ENCODE data around the gene RRAD.
"Not testable (repeated sequence)": the region's sequence is repeated elsewhere in the genome, so short reads cannot be mapped to it uniquely, and the experiment has no call there.

The RRAD gene

DNA sequence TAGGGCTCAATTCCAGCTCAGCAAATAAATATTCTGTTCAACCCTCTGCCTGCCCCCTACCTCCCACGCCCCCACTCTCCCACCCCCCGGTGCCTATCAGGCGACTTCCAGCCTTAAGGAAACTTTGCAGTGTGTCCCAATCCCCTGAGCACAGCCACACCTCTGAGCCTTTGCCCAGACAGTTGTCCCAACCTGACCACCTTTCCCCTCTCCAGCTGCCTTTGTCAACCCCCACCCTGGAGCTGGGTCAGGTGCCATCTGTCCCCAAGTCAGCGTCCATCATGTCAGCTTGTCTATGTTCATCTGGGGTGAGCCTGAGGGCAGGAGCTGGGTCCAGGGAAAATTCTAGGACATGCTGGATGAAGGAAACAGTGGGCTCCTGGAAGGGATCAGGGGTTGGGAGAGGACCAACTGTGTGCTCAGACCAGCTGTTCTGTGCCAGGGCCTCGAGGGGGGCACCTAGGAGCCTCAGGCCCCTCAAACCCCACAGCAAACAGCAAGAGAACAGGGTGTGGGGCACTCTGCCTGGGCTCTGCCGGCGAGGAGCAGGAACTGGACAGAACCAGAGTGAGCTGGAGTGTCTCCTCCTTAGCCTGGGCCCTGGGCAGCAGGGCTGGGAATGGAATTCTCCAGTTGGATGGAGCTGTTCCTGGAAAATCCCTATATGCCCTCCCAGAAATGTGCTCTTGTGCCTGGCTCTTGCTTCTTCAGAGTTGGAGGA is 24.5 kb downstream of the RRAD start:
- no peak for DNase-seq (ENCODE audit: low read depth in 3 of 3, low spot score in 1 of 3)

GRCh38 chr16:66899945-66900710 is 25.2 kb downstream of the RRAD start:
- no peak for DNase-seq (ENCODE audit: low read depth in 3 of 3, low spot score in 1 of 3)

GRCh38 chr16:66899310-66899944 is 25.9 kb downstream of the RRAD start:
- no peak for DNase-seq (ENCODE audit: low read depth in 3 of 3, low spot score in 1 of 3)

DNA sequence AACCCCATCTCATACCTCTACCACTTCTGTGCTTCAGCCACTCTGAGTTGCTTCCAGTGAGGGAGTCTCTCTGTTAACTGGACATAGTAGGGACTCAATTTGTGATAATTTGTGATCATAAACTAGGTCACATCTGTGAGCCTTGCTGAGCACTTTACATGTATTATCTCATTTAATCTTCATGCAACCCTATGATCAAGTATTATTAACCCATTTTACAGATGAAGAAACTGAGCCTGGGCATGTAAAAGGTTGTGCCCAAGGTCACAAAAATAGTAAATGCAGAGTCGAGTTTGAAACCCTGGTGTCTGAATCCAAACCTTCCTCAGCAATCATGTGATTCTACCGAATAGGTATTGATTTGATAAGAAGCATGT is 26.4 kb downstream of the RRAD start:
- no peak for DNase-seq (ENCODE audit: low read depth in 3 of 3, low spot score in 1 of 3)

- no peak for DNase-seq (ENCODE audit: low read depth in 3 of 3, low spot score in 1 of 3)
These were observed 27.1 kb downstream of the RRAD start for GRCh38 chr16:66898207-66898606.

DNA sequence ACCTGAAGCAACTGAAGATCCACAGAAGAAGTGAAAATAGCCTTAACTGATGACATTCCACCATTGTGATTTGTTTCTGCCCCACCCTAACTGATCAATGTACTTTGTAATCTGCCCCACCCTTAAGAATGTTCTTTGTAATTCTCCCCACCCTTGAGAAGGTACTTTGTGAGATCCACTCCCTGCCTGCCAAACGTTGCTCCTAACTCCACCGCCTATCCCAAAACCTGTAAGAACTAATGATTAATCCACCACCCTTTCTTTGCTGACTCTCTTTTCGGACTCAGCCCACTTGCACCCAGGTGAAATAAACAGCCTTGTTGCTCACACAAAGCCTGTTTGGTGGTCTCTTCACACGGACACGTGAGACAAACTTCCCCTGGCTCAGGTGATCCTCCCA is 28.7 kb downstream of the RRAD start:
- DNase-seq (ENCODE audit: low read depth in 3 of 3, low spot score in 1 of 3) = not testable (repeated sequence)

DNA sequence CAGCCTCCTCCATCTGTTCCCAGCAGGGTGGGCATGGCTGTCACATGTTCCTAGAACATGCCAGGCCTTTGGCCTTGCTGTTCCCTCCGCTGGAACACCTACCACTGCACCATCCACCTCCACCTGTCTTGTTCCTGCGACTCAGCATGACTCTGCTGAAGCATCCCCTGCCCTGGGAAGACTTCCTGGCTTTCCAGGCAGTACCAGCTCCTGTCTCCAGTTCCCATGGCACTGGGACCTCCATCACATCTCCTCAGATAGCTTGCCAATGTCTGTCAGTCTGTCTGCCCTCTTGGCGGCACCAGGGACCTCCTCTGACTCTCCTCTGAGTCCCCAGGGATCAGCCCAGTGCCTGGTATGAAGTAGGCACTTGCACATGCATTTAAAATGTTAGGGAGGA is 29.3 kb downstream of the RRAD start:
- DNase-seq (ENCODE audit: low read depth in 3 of 3, low spot score in 1 of 3) = no peak

DNA sequence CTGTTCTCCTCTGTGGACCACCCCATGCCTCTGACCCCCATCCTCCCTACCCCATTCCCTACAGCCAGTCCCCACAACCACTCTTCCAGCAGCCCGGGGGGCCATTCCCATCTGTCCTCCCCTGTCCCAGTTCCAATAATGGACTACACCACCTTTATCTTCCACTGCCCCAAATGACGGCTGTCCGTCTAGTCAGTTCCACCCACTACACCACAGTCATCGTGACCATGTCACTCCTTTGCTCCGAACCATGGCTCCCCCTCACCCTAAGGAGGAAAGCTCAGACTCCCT is 29.7 kb downstream of the RRAD start:
- DNase-seq (ENCODE audit: low read depth in 3 of 3, low spot score in 1 of 3) = no peak

GRCh38 chr16:66894948-66895688 is 30.2 kb downstream of the RRAD start:
- peak in 2 of 3 donors; percentile 21 to 22 for DNase-seq (ENCODE audit: low read depth in 3 of 3, low spot score in 1 of 3)

DNA sequence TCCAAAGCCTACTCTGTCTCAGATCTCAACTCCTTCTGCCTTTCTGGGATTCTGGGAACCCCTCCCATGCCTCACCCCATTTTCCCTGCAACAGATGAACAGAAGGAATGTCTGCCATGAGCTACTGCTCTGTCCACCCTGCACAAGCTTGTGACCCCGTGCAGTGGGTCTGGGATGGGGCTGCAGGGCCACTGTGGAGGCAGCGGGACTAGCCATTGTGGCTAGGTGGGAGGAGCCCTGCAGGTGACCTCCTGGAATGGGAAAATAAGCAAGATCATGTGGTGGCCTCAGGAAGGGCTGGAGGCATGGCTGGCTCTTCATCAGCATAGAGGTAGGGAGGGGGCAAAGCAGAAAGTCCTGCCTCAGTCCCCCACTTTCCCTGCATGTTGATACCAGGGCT is 31.3 kb downstream of the RRAD start:
- no peak for DNase-seq (ENCODE audit: low read depth in 3 of 3, low spot score in 1 of 3)

DNA sequence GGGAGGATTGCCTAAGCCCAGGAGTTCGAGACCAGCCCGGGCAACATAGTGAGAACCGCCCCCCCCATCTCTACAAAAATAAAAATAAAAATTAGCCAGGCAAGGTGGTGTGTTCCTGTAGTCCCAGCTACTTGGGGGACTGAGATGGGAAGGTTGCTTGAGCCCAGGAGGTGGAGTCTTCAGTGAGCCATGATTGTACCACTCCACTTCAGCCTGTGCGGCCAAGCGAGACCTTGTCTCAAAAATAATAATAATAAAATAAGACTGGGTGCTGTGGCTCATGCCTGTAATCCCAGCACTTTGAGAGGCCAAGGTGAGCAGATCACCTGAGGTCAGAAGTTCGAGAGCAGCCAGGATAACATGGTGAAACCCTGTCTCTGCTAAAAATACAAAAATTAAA is 33.5 kb downstream of the RRAD start:
- no peak for DNase-seq (ENCODE audit: low read depth in 3 of 3, low spot score in 1 of 3)

- DNase-seq (ENCODE audit: low read depth in 3 of 3, low spot score in 1 of 3) = no peak
These were observed 34.0 kb downstream of the RRAD start for GRCh38 chr16:66891360-66891759.

DNA sequence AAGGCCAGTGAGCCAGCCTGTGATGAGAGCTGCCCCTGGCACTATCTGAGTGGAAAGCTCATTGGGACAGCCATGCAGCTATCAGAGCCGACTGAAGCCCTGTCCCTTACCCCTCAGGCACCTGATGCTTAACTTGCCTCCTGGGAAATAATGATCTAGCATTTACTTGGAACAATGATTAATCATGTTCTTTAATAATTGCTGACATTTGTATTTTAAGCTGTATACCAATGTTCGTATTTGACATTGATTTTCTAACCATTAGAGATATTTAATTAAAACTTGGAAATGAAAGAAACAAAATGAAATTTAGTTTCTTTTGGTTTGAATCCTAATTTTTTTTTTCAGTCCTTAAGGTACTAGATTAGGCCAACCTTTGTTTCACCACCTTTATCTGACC is 34.5 kb downstream of the RRAD start:
- no peak for DNase-seq (ENCODE audit: low read depth in 3 of 3, low spot score in 1 of 3)

DNA sequence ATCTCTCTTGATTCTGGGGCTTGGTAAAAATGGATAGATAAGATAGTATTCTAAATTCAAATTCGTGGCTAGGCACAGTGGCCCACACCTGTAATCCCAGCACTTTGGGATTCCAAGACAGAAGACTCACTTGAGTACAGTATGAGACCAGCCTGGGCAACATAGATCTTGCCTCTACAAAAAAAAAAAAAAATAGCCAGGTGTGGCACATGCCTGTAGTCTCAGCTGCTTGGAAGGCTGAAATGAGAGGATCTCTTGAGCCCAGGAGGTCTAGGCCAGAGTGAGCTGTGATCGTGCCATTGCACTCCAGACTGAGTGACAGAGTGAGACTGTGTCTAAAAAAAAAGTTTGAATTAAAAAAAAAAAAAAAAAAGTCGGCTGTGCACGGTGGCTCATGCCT is 35.7 kb downstream of the RRAD start:
- no peak for DNase-seq (ENCODE audit: low read depth in 3 of 3, low spot score in 1 of 3)

- no peak for DNase-seq (ENCODE audit: low read depth in 3 of 3, low spot score in 1 of 3)
These were observed 36.4 kb downstream of the RRAD start for GRCh38 chr16:66888647-66889615.

DNA sequence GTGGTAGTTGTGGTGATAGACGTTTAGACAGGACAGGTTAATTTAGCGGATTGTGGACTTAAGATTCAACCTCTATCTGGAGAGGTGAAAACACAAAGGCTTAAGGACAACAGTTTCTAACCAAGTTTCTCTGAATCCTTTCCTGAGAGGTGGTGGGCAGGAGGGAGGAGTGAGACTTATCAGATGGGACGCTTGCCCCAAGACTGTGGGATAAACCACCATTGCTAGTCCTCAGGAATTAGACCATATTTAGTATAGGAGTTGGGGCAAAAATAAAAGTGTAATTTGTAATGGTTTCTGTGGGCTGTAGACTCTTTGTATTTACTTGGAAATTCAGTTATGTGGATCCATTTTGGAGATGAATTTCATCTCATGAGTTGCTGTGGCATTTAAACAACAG is 38.4 kb downstream of the RRAD start:
- DNase-seq (ENCODE audit: low read depth in 3 of 3, low spot score in 1 of 3) = no peak

- DNase-seq (ENCODE audit: low read depth in 3 of 3, low spot score in 1 of 3) = no peak
These were observed 39.0 kb downstream of the RRAD start for GRCh38 chr16:66886321-66886720.

DNA sequence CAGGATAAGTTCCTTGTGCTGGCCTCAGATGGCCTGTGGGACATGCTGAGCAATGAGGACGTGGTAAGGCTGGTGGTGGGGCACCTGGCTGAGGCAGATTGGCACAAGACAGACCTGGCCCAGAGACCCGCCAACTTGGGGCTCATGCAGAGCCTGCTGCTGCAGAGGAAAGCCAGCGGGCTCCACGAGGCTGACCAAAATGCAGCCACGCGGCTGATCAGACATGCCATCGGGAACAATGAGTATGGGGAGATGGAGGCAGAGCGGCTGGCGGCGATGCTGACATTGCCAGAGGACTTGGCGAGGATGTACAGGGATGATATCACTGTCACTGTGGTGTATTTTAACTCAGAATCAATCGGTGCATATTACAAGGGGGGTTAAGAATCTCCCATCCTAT is 39.8 kb downstream of the RRAD start:
- DNase-seq (ENCODE audit: low read depth in 3 of 3, low spot score in 1 of 3) = no peak

- no peak for DNase-seq (ENCODE audit: low read depth in 3 of 3, low spot score in 1 of 3)
These were observed 42.6 kb downstream of the RRAD start for GRCh38 chr16:66882702-66883101.

GRCh38 chr16:66881964-66882508 is 43.3 kb downstream of the RRAD start:
- DNase-seq (ENCODE audit: low read depth in 3 of 3, low spot score in 1 of 3) = no peak
